NCI-H748 (cell line): Measurements from ENCODE around the gene YTHDF2.
"Not testable (repeated sequence)": the region's sequence is repeated elsewhere in the genome, so short reads cannot be mapped to it uniquely, and the experiment has no call there.

ENCODE experiments used
- DNase-seq: peaks from one replicate; lab custom pipeline; 2025; ENCODE audit not compliant: unreplicated experiment; lab: John Stamatoyannopoulos, UW

Gene YTHDF2

DNA sequence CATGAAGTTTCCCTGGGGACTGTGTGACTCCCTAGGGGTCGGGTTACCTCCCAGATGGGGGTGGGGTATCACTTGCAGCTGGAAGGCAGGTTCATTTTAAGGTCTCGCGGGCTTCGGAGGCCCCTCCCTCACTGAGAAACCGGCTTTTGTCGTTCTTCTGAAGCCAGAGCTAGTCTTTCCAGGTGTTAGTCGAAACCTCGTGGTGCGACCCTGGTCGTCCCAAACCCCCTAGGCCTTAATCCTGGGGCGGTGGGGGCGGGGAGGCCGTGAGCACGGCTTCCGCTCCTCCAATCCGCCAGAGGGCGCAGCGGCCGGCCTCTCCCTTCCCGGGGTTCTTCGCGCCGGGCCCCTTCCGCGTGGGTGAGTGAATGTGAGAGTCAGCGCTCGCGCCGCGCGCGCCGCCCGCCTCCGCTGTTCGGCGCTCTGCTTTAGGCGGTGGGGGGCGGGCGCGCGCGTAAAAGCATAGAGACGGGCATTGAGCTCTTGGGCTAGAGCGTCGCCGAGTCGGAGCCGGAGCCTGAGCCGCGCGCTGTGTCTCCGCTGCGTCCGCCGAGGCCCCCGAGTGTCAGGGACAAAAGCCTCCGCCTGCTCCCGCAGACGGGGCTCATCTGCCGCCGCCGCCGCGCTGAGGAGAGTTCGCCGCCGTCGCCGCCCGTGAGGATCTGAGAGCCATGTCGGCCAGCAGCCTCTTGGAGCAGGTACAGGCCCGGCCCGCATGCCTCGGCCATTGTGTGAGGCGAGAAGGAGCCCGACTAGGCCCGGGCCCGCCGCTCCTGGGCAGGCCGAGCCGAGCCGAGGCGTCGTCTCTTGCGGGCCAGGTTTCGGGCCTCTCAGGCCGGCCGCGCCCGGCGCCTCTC lies at the start of gene YTHDF2:
Gene YTHDF2, plus strand, starts transcription at position 491 of the 857 bp plus-strand sequence. Its CDS starts 181 bp downstream, at position 672.
- DNase-seq, result peak; percentile 96

DNA sequence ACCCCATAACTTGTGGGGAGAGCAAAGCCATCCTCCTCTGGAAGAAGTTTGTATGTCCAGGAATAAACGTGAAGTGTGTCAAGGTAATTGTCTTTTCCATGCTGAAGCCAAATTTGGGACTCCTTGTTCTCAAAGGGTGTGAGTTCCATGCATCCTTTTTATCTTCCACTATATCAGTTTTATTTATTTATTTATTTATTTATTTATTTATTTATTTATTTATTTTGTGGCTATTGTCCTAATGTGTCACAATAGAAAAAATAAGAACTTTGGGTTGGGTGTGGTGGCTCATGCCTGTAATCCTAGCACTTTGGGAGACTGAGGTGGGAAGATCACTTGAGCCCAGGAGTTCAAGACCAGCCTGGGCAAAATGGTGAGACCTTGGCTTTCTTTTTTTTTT lies 45.1 kb upstream of the YTHDF2 start:
- DNase-seq, result not testable (repeated sequence)

DNA sequence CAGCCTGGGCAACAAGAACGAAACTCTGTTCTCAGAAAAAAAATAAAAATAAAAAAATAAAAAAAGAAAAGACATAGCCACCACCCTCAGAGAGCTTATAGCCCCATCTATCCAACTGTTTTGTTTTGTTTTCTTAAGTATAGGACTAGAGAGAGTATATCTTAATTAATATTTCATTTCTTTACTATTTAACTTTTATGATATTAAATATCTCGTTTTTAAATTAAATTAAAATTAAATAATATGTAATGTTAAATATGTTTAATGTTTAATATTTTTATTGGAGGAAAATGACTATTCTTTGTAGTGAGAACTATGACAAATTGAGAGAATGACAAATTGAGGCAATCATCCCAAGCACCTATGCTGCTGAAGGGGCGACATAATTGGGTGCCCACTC lies 33.1 kb upstream of the YTHDF2 start:
- no peak for DNase-seq

DNA sequence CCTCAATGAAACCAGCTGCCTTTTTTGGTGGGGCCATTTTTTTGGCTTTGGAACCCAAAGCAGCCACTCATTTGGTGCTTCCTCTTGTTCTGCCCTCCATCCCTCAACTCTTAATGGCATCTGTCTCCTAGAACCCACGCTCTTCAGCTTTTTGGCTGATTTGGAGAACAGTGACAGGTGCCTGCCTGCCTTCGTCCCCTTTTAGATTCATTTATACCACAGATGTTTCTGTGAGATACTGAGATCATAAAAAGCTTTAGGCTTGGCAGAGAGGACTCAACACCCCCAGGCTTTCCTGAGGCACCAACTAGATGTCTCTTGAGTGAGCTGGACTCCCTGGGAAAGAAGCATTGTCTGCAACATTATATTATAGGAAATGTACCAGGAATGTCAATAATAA lies 20.4 kb upstream of the YTHDF2 start:
- no peak for DNase-seq

DNA sequence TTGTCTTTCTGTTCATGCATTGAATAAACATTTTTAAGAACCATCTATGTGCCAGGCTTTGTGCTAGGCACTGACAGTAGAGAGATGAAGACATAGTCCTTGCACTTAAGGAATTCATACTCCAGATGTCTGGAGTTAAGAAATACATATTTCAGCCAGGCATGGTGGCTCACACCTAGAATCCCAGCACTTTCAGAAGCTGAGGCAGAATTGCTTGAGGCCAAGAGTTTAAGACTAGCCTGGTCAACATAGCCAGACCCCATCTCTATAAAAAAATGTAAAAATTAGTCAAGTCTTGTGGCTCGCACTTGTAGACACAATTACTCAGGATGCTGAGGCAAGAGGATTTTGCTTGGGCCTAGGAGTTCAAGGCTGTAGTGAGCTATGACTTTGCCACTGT lies 18.6 kb upstream of the YTHDF2 start:
- no peak for DNase-seq

DNA sequence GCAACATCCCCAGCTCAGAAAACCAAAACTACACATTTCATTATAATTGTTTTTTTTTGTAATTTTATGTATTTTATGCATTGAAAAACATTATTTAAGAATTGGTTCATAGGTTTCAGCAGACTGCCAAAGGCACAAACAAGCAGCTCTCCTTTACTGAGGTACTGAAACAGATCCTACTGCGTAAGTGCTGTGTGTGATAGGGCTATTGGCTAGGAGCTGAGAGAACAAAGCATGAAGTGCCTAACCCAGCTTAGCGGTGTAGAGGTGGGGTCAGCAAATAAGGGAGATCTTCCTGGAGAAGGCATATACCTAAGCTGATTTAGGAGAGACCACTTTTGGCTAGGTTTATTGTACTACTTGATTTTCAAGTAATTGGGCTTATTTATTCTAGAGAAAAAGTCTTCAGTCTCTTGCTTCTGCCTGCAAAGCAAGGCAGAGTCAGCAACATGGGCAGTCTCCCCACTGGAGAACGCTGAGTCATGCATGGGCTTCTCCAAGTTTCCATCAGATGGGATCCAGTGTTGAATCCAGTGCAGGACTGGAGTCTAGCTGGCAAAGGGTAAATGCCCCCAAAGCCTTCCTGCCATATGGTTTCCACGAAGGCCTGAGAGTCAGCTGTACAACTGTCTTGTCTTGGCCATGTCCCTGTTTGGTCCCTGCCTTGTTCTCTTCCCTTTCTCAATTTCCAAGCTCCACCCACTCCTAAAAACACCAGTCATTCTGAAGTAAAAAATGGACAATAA lies 18.0 kb upstream of the YTHDF2 start:
- no peak for DNase-seq

DNA sequence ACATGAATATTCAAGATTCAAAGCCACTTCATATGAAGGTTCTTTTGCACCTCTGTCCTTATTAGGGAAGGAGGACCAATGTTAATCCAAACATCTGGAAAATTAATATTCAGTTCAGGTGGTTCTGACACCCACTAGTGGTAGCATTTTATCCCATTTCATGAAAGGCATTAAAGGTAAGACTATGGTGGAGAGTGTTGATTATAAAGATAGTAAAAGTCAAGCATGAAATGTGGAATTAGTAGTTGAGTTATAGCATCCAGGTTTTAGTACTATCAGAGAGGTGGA lies 17.5 kb upstream of the YTHDF2 start:
- no peak for DNase-seq

DNA sequence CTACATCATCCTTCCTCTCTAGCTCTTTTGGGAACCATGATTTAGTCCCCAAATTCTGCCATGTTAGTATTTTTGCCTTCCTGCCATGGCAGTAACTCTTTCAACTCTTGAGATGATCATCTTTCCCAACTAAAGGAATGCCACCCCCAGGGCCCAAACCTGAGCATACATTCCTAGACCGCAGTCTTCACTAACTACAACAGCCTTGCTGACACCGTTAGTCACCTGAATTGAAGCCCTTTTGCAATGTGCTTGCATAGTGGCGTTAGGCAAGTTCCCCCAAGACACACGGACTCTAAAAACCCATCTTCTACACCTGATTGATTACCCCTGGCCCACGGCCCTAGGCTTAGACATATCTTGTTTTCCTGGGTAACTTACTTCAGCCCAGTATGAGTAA lies 16.4 kb upstream of the YTHDF2 start:
- DNase-seq, result no peak

DNA sequence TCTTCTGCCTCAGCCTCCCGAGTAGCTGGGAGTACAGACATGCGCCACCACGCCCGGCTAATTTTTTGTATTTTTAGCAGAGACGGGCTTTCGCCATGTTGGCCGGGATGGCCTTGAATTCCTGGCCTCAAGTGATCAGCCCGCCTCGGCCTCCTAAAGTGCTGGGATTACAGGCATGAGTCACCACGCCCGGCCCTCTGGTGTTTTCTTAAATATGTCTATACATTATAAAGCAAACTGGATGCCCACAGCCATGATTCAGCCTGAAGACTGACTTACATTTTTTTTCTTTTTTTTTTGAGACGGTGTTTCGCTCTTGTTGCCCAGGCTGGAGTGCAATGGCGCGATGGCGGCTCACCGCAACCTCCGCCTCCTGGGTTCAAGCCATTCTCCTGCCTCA lies 14.8 kb upstream of the YTHDF2 start:
- DNase-seq, result not testable (repeated sequence)

DNA sequence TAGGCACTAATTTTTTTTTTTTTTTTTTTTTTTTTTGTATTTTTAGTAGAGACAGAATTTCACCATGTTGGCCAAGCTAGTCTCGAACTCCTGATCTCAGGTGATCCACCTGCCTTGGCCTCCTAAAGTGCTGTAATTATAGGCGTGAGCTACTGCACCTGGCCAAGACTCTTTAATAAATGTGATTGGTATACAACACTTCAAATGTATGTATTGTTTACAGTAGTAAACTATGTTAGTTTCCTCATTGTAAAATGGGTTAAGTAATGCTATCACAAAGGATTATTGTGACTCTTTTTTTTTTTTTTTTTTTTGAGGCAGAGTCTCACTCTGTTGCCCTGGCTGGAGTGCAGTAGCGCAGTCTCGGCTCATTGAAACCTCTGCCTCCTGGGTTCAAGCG lies 11.4 kb upstream of the YTHDF2 start:
- DNase-seq, result not testable (repeated sequence)

DNA sequence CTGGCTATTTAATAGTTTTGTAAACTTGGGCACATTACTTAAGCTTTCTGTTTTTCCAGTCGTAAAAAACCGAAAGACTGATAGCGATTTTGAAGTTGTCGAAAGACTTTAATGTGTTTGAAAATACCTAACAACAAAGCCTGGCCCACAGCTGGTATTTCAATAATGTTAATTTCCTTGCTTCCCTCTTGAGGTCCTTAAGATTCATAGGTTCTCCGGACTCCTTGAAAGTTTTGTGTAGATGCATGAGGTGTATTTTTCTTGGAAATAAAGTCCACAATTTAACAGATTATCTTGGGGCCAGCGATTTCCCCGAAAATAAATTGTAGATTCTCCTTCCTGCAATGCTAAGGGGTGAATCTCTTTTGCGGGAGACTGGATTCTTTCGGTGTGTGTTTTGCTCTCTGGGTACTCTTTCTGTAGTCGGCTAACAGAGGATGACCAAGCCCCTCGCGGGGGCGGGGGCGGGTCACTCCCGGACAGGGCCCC lies 735 bp upstream of the YTHDF2 start:
- DNase-seq, result no peak

DNA sequence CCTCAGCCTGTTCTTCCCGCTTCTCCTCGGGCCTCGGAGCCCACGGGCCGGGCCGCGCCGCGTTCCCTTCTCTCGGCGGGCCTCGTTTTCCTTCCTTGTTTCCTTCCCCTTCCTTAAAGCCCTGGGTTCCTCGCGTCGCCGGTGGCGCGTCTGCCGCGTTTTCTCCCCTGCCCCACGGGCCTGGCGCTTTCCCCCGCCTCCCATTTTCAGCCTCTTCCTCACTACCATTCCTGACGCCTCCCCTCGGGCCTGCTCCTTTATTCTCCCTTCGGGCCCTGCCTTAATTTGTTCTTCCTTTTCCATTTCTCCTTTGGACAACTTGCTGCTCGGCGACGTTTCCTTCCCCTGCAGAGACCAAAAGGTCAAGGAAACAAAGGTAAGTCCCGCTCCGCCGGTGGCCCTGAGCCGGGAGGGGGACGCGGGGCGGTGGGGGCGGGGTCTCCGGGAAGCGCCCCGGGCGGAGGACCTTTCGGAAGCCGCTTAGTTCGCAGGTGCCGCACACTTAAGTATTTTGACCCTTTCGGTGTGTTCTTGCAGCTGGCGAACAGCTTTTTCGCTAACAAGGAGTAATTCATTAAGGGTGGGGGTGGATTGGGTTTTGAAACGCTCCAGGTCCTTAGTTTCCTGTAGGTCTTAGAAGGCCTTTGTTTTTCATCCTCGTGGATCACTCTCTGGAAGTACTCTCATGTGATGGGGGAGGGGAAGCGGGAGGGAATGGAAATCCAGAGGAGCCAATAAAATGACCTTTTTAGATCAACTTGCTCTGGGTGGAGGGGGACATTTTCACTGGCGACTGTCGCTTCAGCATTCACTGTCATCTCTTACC lies 780 bp downstream of the YTHDF2 start:
- DNase-seq, result peak; percentile 71

DNA sequence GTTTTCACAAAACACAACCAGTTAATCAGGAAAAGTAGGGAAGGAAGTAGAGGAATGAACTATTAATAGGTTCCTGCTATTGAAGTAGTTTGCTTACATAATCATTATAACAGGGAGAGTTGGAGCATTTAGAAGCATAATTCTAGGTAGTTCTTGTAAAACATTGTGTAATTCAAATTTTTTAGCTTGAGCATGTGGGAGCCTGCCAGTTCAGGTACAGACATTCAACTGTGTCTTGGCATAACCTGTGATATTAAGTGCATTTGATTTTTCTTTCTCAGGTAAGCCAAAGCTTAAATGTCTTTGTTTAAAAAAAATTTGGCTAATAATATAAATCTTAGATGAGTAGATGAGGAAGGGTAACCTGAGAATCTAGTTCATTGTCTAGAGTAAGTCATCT lies 3.4 kb downstream of the YTHDF2 start:
- no peak for DNase-seq

DNA sequence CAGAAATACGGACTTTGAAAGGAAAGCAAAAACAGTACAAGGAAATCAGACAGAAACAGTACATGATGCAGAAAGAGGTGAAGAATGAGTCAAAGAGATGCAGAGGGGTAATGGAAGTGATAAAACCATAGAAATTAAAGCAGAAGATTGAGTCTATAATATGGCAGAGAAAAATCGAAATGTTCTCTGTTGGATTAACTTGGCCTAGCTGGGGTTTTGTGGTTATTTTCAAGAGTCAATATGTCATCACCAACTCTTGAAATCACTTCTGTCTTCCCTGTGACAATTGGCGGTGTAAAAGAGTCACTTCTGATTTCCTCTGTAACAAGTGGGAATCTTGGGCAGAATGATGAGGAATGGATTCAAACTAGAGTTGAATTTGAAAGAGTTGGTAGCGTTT lies 7.4 kb downstream of the YTHDF2 start:
- DNase-seq, result no peak

DNA sequence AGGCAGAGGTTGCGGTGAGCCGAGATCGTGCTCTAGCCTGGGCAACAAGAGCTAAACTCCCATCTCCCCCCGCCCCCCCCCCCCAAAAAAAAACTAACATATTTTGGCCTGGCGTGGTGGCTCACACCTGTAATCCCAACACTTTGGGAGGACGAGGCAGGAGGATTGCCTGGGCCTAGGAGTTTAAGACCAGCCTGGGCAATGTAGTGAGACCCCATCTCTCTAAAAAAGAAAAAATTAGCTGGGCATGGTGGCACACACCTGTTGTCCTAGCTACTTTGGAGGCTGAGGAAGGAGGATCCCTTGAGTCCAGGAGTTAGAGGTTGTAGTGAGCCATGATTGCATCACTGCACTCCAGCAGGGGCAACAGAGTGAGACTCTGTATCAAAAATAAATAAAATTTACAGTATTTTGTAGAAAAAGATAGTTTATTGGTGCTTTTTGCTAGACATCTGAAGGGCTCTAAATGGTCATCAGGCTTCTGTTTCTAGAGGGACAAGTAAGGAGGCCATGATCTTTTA lies 9.0 kb downstream of the YTHDF2 start:
- DNase-seq, result no peak

DNA sequence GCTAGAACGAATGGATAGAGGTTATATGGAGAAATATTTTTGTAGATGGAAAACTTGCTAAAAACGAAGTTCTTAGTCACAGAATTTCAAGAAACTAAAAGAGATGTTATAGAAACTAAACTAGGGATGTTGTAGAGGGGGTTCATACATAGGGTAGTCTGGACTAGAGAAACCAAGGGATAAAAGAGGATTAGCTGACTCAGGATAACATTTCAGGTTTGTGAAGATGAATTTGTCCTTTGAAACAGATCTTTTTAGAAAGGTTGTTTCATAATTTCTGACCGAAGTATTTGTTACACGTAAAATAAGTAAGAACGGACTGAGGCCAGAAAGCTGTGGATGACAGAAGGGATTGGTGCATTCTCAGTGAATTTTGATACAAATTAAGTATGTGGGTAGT lies 13.6 kb downstream of the YTHDF2 start:
- DNase-seq, result no peak

DNA sequence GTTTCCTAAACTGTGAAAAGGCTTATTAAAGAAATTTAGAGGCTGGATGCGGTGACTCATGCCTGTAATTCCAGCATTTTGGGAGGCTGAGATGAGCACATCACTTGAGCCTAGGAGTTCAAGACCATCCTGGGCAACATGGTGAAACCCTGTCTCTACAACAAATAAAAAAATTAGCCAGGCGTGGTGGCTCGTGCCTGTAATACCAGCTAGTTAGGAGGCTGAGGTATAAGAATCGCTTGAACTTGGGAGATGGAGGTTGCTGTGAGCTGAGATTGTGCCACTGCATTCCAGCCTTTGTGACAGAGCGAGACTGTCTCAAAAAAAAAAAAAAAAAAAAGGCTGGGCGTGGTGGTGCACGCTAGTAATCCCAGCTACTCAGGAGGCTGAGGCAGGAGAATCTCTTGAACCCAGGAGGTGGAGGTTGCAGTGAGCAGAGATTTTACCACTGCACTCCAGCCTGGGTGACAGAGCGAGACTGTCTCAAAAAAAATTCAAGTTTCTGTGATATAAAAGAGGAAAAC lies 14.1 kb downstream of the YTHDF2 start:
- DNase-seq, result not testable (repeated sequence)

DNA sequence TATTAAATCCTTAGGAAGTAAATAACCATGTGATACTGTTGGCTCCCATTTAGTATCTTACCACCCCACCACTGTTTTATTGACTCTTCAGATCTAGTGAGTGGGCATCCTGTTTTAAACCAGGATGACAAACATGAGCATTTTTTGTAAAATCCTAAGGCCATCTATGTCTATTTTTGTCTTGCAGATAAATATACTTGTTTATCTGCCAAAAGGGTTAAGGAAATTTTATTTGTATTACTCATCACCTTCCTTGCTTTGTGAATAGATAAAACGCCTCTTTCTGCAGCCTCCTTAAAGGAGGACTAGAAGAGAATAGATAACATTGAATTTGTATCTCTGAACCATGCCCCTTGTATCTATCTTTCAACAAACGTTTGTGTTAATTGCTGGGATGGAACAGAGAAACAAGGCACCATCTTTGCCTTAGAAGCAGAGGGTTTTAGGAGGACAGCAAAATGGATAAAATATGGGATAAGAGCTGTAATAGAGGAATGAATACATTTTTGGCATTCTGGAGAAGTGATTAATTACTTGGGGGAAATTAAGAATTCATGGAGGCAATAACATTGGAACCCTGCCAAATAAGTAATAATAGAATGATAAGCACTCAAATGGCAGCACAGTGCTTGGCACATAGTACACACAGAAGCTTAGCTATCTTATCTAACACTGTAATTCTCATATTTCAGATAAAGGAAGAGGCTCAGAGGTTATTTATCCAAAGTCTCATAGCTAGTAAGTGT lies 14.7 kb downstream of the YTHDF2 start:
- no peak for DNase-seq

DNA sequence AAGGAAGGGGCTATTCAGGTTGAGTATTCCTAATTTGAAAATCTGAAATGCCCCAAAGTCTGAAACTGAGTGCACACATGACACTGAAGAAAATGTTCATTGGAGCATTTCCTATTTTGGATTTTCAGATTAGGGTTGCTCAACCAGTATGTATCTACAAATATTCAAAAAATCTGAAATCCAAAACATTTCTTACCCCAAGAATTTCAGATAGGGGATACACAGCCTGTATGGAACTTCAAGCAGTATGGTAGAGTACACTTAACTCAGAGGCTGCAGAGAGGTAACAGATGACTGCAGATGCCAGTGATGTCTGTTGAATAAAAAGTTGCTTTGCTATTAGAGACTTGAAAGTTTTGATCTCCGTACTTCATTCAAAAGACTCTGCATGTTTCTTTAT lies 19.0 kb downstream of the YTHDF2 start:
- DNase-seq, result no peak

DNA sequence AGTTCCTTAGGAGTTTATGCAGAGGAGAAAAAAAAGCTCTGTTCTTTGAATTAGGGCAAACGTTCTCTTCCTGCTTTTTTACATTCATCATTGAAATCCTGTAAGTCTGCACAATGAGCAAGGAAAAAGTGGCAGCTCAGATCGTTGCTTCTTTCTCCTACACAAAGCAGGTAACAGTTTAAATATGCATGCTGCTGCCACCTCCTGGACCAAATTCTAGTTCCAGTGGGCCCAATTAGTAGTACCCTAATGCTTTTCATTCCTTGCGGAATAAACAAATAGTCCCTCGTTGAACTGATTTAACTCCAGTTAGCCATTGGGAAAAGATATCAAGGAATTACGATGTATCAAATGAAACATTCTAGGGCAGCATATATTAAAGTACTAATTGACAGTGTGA lies 20.1 kb downstream of the YTHDF2 start:
- no peak for DNase-seq
